Fibroblast of villous mesenchyme (primary cell): ENCODE results near the gene ZFPM1. TPM values are rescaled to one million over a fixed set of nuclear protein-coding genes. Genes with fewer than 3 reads are reported as not detected.
A peak's percentile ranks its signal among the peaks of the same experiment; 100 is the strongest.

Experiments used
- DNase-seq: peaks from one replicate; pipeline ENCODE4 v3.0.0-alpha.2; 2010; ENCODE audit warnings: low read depth
- H3K4me3 ChIP-seq: 2 replicates; pipeline ENCODE4 v1.5.1; 2011; ENCODE audit warnings: low read depth, mild to moderate bottlenecking, low read length
- CTCF ChIP-seq: IDR thresholded peaks from 2 replicates; pipeline ENCODE4 v1.5.1; 2012; ENCODE audit warnings: low read depth, mild to moderate bottlenecking, low read length; ENCODE audit not compliant: insufficient read depth
- total RNA-seq: library from RNA; depleted of rRNA; stranded (reverse); fragments of >200 nt; gene quantifications from 2 replicates; pipeline ENCODE4 v1.2.3, GENCODE V29; 2012

The ZFPM1 gene
- total RNA-seq, 1 donor: 2.6 TPM

- TF ChIP-seq CTCF: no peak
- DNase-seq: peak; percentile 21
- H3K4me3 ChIP-seq: peak overlapping the region; percentile 83
Measured at GRCh38 chr16:88570691-88571092, 117.6 kb downstream of the ZFPM1 start.

DNA sequence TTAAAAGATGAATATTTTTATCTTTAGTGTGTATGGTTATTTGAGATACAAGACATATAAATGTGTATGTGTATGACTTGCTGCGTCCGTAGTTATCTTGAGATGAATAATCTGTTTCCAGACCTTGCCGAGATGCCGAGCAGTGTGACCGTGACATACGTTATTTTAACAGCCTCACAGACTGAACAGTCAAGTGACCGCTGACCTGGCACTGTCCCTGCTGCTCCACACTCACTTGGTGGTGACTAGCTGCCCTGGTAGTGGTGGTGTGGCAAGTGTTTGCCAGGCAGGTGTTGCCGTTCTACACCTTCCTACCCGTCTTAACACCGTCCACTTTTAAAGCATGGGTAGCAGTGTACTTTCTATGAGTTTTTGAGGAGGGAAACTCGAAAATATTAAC is 122.2 kb downstream of the ZFPM1 start:
- TF ChIP-seq CTCF: no peak
- no peak for DNase-seq
- H3K4me3 ChIP-seq: no peak overlapping the region

- no peak overlapping the region for H3K4me3 ChIP-seq
- no peak for TF ChIP-seq CTCF
- no peak for DNase-seq
Measured at GRCh38 chr16:88576307-88576706, 123.2 kb downstream of the ZFPM1 start.

GRCh38 chr16:88577166-88577565 is 124.1 kb downstream of the ZFPM1 start:
- no peak overlapping the region for H3K4me3 ChIP-seq
- TF ChIP-seq CTCF: no peak
- DNase-seq: no peak

GRCh38 chr16:88578446-88579313 is 125.6 kb downstream of the ZFPM1 start:
- TF ChIP-seq CTCF: no peak
- DNase-seq: no peak
- no peak overlapping the region for H3K4me3 ChIP-seq

- no peak overlapping the region for H3K4me3 ChIP-seq
- TF ChIP-seq CTCF: no peak
- DNase-seq: no peak
Measured at GRCh38 chr16:88580371-88580770, 127.3 kb downstream of the ZFPM1 start.
